ENCODE measurements around the gene ZNF518A. TPM values are rescaled to one million over a fixed set of nuclear protein-coding genes. Genes with fewer than 3 reads are reported as not detected.

ZNF518A gene
- total and polyA plus RNA-seq, 2 of the 13 experiments (the other 11 are each of a cell fraction or from before 2014, with no cell fraction given): 21.7 to 37.1 TPM

- no peak for TF ChIP-seq POGK (CRISPR knock-in tag; conservative IDR thresholded peaks at IDR 0.05)
- no peak for TF ChIP-seq GLMP (CRISPR knock-in tag; IDR thresholded peaks at IDR 0.05; ENCODE audit: borderline replicate concordance)
- no peak for TF ChIP-seq BORCS8-MEF2B (CRISPR knock-in tag; IDR thresholded peaks at IDR 0.05)
- no peak for TF ChIP-seq ADNP (CRISPR knock-in tag; IDR thresholded peaks at IDR 0.05)
- no peak for TF ChIP-seq ZNF572 (CRISPR knock-in tag; IDR thresholded peaks at IDR 0.05)
- TF ChIP-seq AKNA (CRISPR knock-in tag; IDR thresholded peaks at IDR 0.05; ENCODE audit: borderline replicate concordance): no peak
- 0 out of 2 replicates have a peak, but pooled peaks have one; percentile 20 for TF ChIP-seq ZNF574 (CRISPR knock-in tag; IDR thresholded peaks at IDR 0.05)
- no peak for TF ChIP-seq JUND (CRISPR knock-in tag; IDR thresholded peaks at IDR 0.05)
- TF ChIP-seq DNMT1 (CRISPR knock-in tag; IDR thresholded peaks at IDR 0.05): no peak
- no peak for TF ChIP-seq NR1H2 (CRISPR knock-in tag; IDR thresholded peaks at IDR 0.05; ENCODE audit: borderline replicate concordance, low read depth)
- no peak for TF ChIP-seq RNF219 (CRISPR knock-in tag; IDR thresholded peaks at IDR 0.05)
- TF ChIP-seq PAWR (CRISPR knock-in tag; IDR thresholded peaks at IDR 0.05; ENCODE audit: borderline replicate concordance): no peak
- TF ChIP-seq SNAI1 (CRISPR knock-in tag; IDR thresholded peaks at IDR 0.05; ENCODE audit: borderline replicate concordance): no peak
- no peak for TF ChIP-seq KLF6 (CRISPR knock-in tag; IDR thresholded peaks at IDR 0.05)
Measured at GRCh38 chr10:96092999-96093767, 36.9 kb upstream of the ZNF518A start (continued).
